ENCODE measurements around the gene LONP2.
"Not testable (repeated sequence)": the region's sequence is repeated elsewhere in the genome, so short reads cannot be mapped to it uniquely, and the experiment has no call there.

LONP2 gene

DNA sequence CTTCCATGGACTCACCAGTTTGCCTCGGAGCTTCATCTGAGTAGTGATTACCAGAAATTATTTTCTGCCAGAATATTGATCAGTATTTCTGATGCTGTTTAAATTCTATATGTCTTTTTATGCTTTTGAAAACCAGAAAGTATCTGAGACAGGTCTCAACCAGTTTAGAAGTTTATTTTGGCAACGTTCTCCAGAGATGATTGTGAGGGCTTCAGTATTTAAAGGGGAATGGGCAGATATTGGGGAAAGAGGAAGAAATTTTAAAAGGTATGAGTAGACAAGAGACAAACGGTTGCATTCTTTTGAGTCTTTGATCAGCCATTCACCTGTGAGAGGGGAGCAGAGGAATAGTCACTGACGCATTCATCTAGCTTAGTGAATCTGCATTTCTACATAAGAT is 47.7 kb downstream of the LONP2 start:
- DNase-seq: no peak

DNA sequence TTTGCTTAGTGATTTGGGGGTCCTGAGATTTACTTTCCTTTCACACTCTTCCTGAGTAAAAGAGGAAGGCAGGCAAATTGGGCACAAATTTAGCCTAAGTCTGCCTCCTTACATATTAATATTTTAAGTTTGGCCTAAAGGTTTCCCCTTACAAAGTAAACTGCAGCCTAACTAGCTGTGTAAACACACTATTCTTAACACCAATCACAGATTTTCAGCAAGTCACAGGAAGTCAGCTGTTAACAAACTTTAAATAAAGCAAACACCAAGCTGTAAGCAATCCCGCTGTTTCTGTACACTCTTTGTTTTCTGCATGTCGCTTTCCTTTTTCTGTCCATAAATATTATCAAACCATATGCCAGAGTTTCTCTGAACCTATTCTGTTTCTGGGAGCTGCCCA is 48.4 kb downstream of the LONP2 start:
- DNase-seq: no peak

DNA sequence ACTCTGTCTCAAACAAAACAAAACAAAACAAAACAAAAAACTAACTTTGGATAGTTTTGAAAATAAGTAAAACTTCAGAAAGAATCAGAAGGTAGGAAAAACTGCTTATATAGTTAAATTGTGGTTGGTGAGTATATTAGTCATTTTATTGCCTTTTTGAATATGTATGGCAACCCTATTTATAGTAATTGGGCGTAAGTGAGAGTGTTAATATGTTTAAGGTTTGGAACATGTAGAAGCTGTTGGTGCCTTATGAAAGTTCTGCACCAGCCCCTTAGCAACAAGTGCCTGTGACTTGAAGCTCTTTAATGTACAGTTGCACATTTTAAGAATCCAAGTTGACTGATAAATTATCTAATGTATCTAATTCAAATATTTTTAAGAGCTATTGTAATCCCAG is 50.6 kb downstream of the LONP2 start:
- DNase-seq: no peak

DNA sequence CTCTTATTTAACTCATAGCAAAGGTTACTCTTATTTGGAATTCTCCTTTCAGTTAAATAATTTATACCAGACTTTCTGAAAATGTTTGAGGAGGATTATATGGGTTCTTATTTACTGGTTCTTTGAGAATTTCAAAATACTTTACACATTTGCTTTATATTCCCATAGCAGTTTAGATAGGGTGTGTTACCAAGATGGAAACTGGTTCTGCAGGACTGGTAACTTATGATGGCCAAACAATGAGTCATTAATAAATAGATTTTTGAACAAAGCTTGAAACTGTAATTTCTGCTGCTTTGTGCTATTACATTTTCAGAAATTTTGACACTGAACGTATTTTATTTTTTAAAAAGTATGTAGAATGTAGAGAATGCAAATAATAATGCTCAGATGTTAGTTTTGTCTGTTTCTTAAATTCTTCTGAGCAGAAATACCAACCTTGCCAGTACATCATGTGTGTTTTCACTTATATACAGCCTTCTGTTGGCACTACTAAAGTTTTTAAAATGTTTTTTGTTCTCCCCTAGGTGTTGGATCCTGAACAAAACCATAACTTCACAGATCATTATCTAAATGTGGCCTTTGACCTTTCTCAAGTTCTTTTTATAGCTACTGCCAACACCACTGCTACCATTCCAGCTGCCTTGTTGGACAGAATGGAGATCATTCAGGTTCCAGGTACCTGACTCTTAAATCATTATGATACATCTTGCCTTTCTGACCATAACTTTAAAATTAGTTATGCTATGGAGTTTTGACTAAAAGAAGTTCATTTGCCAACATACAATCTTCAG is 51.6 kb downstream of the LONP2 start:
- DNase-seq: no peak

DNA sequence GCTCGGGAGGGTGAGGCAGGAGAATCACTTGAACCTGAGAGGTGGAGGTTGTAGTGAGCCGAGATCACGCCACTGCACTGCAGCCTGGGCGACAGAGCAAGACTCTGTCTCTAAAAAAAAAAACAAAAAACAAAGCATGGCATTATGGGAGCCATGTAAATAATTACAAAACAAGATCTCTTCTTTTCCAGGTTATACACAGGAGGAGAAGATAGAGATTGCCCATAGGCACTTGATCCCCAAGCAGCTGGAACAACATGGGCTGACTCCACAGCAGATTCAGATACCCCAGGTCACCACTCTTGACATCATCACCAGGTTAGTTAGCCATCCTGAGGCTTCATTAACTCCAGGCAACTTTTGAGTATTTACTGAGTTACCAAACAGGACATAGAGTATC is 55.4 kb downstream of the LONP2 start:
- no peak for DNase-seq

DNA sequence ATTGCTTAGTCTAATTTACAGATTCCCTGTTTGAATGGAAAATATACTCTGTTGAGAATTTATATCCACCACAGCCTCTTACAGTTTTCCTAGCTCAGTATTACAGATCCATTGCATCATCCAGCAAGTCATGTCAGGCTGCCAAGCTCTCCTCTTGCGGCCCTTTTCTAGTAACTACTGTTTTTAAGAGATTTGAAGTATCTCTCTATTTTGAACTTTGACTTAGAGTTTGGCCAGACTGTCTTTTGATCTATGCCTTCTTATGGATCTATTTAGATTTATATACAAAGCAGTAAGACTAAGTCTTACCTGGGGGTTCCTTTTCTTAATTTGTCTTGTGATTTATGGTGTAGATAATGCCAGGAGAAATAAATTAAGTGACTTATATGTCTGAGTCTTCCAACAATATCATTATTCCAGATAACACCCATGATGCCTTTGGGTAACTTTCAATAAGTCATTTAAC is 56.3 kb downstream of the LONP2 start:
- DNase-seq: no peak

DNA sequence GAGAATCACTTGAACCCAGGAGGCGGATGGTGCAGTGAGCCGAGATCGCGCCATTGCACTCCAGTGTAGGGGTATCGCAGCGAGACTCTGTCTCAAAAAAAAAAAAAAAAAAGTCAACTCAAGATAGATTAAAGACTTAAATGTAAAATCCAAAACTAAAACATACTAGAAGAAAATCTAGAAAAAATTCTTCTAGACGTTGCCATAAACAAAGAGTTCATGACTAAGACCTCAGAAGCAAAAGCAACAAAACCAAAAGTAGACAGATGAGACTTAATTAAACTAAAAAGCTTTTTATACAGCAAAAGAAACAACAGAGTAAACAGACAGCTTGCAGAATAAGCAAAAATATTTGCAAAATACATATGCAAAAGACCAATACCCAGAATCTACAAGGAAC is 64.4 kb downstream of the LONP2 start:
- no peak for DNase-seq

DNA sequence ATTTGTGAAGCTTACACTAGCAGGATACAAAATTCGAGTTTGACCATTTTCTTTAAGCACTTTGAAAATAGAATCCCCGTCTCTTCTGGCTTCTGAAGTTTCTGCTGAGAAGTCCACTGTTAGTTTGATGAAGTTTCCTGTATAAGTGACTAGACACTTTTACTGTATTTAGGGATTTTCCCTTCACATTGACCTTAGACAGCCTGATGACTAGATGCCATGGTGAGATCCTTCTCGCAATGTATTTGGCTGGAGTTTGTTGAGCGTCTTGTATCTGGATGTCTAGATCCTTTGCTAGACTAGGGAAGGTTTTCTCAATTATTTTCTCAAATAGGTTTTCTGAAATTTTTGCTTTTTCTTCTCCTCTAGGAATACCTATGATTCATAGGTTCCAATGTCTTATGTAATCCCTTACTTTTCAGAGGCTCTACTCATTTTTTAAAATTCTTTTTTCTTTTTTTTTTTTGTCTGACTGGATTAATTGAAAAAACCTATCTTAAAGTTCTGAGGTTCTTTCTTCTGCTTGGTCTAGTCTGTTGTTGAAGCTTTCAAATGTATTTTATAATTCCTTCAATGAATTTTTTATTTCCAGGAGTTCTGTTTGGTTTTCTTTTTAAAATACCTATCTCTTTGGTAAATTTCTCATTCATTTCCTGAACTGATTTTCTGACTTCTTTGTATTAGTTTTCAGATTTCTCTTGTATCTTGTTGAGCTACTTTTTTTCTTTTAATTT is 67.0 kb downstream of the LONP2 start:
- no peak for DNase-seq

DNA sequence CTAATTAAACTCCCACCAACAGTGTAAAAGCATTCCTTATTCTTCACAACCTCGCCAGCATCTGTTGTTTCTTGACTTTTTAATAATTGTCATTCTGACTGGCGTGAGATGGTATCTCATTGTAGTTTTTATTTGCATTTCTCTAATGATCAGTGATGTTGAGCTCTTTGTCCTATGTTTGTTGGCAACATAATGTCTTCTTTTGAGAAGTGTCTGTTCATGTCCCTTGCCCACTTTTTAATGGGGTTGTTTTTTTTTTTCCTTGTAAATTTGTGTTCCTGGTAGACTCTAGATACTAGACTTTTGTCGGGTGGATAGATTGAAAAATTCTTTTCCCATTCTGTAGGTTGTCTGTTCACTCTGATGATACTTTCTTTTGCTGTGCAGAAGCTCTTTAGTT is 69.8 kb downstream of the LONP2 start:
- DNase-seq: not testable (repeated sequence)

DNA sequence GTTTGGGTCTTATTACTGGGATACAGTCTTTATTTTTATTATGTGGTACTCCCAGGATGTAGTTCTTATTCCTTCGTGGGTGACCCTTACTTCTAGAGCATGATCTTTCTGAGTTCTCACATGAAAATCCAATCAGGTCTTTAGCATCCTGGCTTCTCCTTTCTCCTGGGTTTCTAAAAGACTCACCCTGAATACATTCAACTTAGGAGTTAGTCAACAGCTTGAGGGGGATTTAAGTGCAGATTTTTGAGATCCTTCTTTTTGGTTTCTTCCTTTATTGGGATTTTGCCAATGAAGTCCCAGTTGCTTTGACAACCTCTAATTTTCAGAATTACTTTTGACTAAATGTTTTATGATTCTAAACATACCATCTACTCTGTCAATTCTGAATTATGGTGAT is 72.9 kb downstream of the LONP2 start:
- DNase-seq: no peak

DNA sequence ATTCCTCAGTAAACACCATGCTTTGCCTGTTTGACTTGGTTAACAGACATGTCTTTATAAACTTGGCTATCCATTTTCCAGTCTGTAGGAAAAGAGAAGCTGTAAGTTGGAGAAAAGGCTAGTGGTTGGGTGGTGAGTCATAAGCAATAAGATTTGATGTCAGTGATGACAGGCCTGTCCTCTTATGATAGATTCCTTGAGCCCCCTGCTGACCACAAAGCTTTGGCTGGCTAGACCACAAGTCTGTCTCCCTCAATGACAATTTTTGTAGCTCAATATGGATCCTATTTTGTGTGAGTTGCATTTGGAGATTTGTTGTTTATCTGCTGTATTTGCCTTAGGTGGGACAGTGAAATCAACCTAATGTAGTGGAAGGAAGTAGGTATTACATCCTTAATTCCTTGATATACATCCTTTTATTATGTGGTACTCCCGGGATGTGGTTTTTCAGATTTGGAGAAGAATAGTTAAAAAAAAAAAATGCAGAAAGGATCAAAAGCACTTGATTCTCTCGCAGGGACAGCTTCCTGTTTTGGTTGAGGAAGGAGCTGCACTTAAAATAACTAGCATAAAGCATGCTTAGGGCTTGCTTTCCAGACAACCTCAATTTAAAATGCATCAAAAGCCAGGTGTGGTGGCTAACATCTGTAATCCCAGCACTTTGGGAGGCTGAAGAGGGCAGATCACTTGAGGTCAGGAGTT is 73.7 kb downstream of the LONP2 start:
- no peak for DNase-seq

DNA sequence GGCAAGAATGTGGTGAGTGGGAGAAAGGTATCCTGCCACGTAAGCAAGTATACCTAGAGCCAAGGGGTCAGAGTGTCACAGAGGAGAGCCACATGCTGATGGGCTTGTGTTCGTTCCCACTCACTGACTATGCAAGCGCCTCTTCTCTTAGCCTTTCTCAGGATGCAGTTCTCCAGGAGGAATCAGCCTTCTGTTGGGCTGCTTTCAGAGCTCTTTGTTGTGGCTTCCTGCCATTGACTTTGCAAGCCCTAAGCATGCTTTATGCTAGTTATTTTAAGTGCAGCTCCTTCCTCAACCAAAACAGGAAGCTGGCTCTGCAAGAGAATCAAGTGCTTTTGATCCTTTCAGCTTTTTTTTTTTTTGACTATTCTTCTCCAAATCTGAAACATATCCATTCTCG is 74.5 kb downstream of the LONP2 start:
- no peak for DNase-seq

DNA sequence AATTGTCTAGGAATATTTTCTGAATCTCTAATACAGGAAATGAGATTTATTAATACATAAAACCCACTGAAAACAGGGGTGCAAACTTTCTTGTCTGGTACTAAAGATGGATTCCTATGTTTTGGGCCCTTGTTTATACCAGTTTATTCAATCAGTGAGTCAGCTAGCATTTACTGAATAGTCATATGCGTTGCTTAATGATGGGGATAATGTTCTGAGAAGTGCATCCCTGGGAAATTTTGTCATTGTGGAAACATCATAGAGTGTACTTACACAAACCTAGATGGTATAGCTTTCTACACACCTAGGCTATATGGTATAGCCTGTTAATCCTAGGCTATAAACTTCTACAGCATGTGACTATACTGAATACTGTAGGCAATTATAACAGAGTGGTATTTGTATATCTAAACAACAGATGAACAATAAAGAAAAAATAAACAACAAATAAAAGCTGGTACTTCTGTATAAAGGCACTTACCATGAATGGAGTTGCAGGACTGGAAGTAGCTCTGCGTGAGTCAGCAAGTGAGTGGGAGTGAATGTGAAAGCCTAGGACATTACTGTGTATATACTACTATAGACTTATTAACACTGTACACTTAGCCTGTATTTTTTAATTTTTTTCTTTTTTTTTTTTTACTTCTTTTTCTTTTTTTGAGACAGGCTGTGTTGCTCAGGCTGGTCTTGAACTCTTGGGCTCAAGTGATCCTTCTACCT is 77.4 kb downstream of the LONP2 start:
- DNase-seq: no peak

DNA sequence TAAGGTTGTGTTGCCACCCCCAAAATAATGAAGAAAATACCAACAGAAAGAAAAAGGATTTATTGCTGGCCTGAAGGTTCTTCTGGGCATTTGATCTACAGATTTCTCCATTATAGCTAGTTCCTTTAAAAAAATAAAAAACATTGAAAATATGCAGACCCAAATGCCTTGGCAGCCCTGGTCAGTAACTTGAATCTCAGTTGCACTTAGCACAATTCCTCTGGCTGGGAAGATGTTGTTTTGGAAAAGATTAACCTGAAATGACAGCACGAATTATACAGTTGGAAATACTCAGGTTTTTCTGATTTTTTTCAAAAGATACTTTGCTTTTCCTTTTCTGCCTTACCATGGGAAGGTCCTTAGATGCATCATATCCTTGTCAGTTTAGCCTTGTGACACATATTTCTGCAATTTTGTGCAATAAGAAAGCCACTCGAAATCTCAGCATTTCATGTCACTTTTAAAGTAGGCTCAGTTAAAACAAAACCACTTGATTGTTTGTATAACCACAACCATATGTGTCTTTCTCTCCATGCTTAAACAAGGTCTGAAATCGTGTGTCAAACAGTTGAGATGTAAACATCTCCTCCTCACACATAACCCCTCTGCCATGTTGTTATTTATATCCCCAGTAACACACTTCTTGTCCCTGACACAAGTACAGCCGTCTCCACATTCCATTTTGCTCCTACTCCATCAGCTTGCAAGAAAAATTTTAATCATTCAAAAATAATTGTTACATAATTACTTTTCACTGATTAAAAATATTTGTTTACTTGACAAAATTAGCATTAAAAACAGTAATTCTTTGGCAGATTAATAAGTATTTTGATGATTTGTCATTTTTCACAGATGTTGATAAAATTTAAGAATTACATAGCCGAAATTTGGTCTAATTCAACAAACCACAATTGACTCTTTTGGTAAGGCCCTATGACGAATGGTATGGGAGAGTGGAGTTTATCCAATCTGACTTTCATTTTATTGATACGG is 80.0 kb downstream of the LONP2 start:
- DNase-seq: no peak

DNA sequence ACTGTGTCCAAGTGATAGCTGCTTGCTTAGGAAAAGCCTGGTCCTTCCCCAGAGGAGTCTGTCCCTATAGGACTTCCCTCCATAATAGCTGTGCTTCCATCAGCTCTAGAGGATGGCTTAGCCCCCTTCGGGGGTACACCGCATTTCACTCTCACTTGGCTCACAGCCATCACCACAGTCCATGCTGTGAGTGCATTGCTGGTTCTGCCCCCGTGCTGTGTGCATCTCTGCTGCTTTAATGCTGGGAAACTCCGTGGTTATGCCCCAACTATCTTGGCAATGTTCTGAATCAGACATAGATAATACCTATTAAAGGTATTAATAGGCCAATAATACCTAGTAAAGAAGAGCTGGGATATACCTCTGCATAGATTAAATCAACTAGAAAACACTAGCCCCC is 82.8 kb downstream of the LONP2 start:
- DNase-seq: no peak

DNA sequence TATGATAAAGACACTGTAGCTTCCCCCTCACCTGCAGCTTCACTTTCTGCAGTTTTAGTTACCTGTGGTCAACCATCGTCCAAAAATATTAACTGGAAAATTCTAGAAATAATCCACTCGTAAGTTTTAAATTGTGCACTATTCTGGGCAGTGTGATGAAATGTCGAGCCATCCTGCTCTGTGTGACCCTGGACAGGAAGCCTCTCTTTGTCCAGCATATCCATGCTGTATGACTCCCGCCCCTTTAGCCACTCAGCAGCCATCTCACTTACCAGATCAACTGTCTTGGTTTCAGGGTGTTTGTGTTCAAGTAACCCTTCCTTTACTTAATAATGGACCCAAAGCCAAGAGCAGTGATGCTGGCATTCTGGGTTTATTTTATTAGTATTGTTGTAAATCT is 85.0 kb downstream of the LONP2 start:
- no peak for DNase-seq

DNA sequence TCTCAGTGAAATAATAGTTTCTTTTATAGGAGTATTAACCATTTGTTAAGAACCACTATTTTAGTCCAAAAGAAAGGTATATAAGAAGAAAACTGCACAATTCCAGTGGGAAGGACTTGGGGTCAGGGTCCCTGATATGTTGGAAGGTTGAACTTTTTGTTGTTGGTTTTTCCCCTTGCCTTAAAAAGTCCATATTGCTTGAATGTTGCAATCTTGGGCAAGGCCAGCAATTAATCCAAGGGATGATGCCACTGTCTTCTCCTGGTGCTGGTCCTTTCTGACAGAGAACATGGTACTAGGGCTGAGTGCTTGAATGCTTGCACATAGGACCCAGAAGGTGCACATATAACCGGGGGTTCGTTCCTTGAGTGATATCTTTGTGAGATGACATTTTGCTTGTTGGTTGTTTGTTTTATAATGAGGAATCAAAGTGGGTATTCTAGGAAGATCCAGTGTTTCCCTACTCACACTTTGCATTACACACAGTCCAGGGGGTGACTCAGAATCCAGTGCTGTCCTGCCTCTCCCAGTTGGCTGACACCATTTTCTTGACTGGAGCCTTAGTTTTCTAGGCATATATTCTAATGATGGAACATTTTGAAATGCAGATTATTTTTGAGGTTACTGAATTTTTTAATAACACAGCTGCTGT is 86.2 kb downstream of the LONP2 start:
- no peak for DNase-seq

DNA sequence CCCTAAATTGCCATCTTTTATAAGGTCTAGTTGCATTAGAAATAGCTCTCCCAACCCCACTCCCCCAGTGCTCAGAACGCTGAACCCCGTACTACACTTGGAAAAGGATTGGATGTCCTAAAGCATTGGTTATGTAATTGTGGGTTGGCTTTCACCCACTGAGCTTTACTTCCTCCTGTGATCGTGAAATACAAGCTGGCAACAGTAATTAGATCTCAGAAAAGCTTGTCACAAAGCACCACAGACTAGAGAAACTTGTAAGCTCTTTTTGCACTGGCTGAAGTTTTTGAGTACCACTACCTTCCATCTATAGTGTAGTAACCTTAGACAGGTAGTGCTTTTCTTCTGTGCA is 86.7 kb downstream of the LONP2 start:
- DNase-seq: no peak

DNA sequence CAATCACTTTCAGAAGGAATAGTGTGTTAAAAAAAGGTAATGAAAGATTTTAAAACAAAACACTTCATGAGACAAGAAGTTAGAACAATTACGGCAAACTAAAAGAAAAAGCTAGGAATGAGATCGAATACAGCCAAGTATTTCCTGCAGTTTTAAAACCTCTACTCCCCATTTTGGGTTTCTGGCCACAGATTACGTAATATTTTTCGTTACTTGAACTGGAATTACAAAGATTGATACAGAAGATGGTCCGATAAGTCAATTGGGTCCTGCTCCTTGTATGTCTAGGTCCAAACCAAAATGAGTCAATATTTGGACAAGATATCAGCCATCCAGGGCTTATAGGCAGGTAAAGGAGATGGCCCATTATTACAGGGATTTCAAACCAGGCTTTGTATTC is 88.9 kb downstream of the LONP2 start:
- no peak for DNase-seq

DNA sequence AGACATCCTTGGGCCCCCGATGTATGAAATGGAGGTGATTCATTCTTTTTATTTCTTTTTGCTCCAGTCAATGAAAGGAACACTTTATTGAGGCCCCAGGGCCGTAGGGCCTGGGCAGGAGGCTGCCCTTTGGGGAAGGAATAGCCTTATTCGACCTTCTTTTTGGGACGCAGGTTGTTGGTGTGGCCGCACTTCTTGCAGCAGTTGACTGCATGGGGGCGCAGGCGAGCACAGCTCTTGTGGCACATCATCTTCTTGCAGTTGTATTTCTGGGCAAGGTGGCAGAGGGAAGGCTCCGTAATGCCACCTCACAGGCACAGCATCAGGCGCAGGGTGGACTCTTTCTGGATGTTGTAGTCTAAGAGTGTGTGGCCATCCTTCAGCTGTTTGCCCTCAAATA is 90.2 kb downstream of the LONP2 start:
- no peak for DNase-seq

DNA sequence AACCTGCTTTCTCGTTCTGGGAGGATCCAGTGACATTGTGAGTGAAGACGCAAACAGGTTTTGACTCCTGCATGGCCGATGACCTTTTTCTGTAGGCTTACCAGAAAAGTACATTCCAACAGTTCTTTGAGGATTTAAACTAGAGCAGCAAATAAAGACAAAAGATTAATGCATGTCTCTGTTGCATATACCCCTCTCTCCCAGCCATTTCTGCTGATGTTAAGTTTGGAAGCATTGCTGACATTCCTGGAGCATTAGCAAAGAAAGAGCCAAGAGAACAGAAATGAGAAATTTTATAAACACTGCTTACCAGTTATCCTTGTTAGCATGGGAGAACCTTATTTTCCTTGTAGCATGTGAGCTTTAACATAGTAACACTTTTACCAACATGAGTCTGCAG is 91.9 kb downstream of the LONP2 start:
- no peak for DNase-seq

DNA sequence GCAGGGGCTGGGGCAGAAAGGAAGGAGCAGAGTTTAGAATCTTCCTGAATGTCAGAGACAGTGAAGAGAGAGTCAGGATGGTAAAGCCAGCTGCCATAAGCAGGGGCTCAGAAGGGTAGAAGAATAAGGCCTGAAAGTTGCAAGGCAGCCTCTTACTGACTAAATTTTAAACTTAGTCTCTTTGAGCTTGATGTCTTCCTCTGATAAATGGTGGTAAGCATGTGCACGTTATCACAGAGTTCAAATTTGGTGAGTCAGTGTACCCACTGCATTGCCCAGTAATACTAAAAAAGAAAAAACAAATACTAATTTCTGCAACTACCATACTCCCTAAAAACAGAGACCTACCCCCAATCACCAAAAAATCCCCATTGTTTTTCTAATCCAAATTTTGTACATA is 96.0 kb downstream of the LONP2 start:
- DNase-seq: no peak
